GM20000 (cell line): ENCODE measurements around the gene DCAF11.
A peak's percentile ranks its signal among the peaks of the same experiment; 100 is the strongest.

ENCODE experiments used
- DNase-seq: peaks from one replicate; pipeline ENCODE4 v3.0.0; 2012; ENCODE audit warnings: low spot score
- CTCF ChIP-seq: IDR thresholded peaks from 2 replicates; pipeline ENCODE4 v1.5.1; 2012; ENCODE audit warnings: mild to moderate bottlenecking, control low read depth; ENCODE audit errors: extremely low read depth, missing control alignments

The DCAF11 gene

GRCh38 chr14:24080888-24081738, 33.5 kb upstream of the DCAF11 start:
- no peak for TF ChIP-seq CTCF
- peak; percentile 91 for DNase-seq

- TF ChIP-seq CTCF = no peak
Observed at GRCh38 chr14:24081739-24082211, 32.8 kb upstream of the DCAF11 start.

GRCh38 chr14:24082411-24083080, 32.0 kb upstream of the DCAF11 start:
- TF ChIP-seq CTCF = no peak
- no peak for DNase-seq

More at GRCh38 chr14:24081739-24082211, 32.8 kb upstream of the DCAF11 start:
- no peak for DNase-seq

- no peak for TF ChIP-seq CTCF
- no peak for DNase-seq
Observed at GRCh38 chr14:24083462-24083861, 31.1 kb upstream of the DCAF11 start.

- DNase-seq = no peak
- TF ChIP-seq CTCF = no peak
Observed at GRCh38 chr14:24084440-24084839, 30.1 kb upstream of the DCAF11 start.

GRCh38 chr14:24085215-24085614, 29.4 kb upstream of the DCAF11 start:
- TF ChIP-seq CTCF = no peak
- DNase-seq = no peak
